Stimulated activated CD4-positive, alpha-beta T cell treated with anti-CD3 and anti-CD28 coated beads, Interleukin-2, amount 100 ng/mL, for 4 hours (primary cell): Measurements from ENCODE around the gene FLYWCH1.

Experiments
- DNase-seq: peaks from one replicate; pipeline ENCODE4 v3.0.0-alpha.2; 2020; ENCODE audit warnings: low read depth

Gene FLYWCH1

GRCh38 chr16:2983706-2984136, 72.0 kb downstream of the FLYWCH1 start:
- DNase-seq: peak; percentile 52

- no peak for DNase-seq
Measured at GRCh38 chr16:2985462-2985861, 73.7 kb downstream of the FLYWCH1 start.

GRCh38 chr16:2985893-2986355, 74.2 kb downstream of the FLYWCH1 start:
- DNase-seq: no peak

- DNase-seq: no peak
Measured at GRCh38 chr16:2986623-2987188, 75.0 kb downstream of the FLYWCH1 start.

GRCh38 chr16:2987286-2987685, 75.6 kb downstream of the FLYWCH1 start:
- DNase-seq: no peak

GRCh38 chr16:2987833-2988232, 76.1 kb downstream of the FLYWCH1 start:
- no peak for DNase-seq

- no peak for DNase-seq
Measured at GRCh38 chr16:2988590-2989099, 76.9 kb downstream of the FLYWCH1 start.

GRCh38 chr16:2990891-2991290, 79.2 kb downstream of the FLYWCH1 start:
- DNase-seq: no peak

- no peak for DNase-seq
Measured at GRCh38 chr16:2991566-2992261, 80.0 kb downstream of the FLYWCH1 start.

GRCh38 chr16:2992383-2993081, 80.8 kb downstream of the FLYWCH1 start:
- no peak for DNase-seq

GRCh38 chr16:2996298-2996697, 84.6 kb downstream of the FLYWCH1 start:
- no peak for DNase-seq

GRCh38 chr16:2999929-3000328, 88.2 kb downstream of the FLYWCH1 start:
- no peak for DNase-seq

GRCh38 chr16:3000540-3000939, 88.8 kb downstream of the FLYWCH1 start:
- no peak for DNase-seq
